SK-N-SH treated with all-trans-retinoic acid at 6 μM for 48 hours (cell line): Measurements from ENCODE around the gene PPARA.

ENCODE experiments used
- ARNTL ChIP-seq: fragments of 450-650 bp; formaldehyde crosslinking; IDR thresholded peaks from 2 replicates; pipeline ENCODE4 v1.5.0; 2020; ENCODE audit warnings: low read depth, mild to moderate bottlenecking, moderate library complexity, borderline replicate concordance
- BACH2 ChIP-seq: fragments of 250-450 bp; sonication (Bioruptor Pico); IDR thresholded peaks from 2 replicates; pipeline ENCODE4 v1.9.0; 2021; ENCODE audit warnings: mild to moderate bottlenecking, borderline replicate concordance
- CSDC2 ChIP-seq: fragments of 250-450 bp; sonication (Bioruptor Pico); IDR thresholded peaks from 2 replicates; pipeline ENCODE4 v1.5.0; 2020; ENCODE audit warnings: mild to moderate bottlenecking, moderate library complexity
- ESRRG ChIP-seq: fragments of 250-450 bp; sonication (Bioruptor Pico); IDR thresholded peaks from 2 replicates; pipeline ENCODE4 v1.6.1; 2021; ENCODE audit warnings: mild to moderate bottlenecking
- GLIS3 ChIP-seq: fragments of 250-450 bp; sonication (Bioruptor Pico); IDR thresholded peaks from 2 replicates; pipeline ENCODE4 v1.5.0; 2020; ENCODE audit warnings: mild to moderate bottlenecking, moderate library complexity
- PPARA ChIP-seq: fragments of 250-450 bp; sonication (Bioruptor Pico); IDR thresholded peaks from 2 replicates; pipeline ENCODE4 v1.5.0; 2020; ENCODE audit warnings: mild to moderate bottlenecking, borderline replicate concordance
- RARB ChIP-seq: fragments of 250-450 bp; sonication (Bioruptor Pico); IDR thresholded peaks from 2 replicates; pipeline ENCODE4 v1.8.0; 2021; ENCODE audit warnings: mild to moderate bottlenecking, moderate library complexity
- TCF4 ChIP-seq: fragments of 250-450 bp; sonication (Bioruptor Pico); IDR thresholded peaks from 2 replicates; pipeline ENCODE4 v1.8.0; 2021; ENCODE audit warnings: mild to moderate bottlenecking, moderate library complexity, borderline replicate concordance
- TOX ChIP-seq: fragments of 250-450 bp; sonication (Bioruptor Pico); IDR thresholded peaks from 2 replicates; pipeline ENCODE4 v1.8.0; 2021; ENCODE audit warnings: mild to moderate bottlenecking, moderate library complexity, borderline replicate concordance
- ZC3H10 ChIP-seq: fragments of 250-450 bp; sonication (Bioruptor Pico); IDR thresholded peaks from 2 replicates; pipeline ENCODE4 v1.5.1; 2021; ENCODE audit warnings: mild to moderate bottlenecking, moderate library complexity
- ZFP3 ChIP-seq: fragments of 250-450 bp; sonication (Bioruptor Pico); IDR thresholded peaks from 2 replicates; pipeline ENCODE4 v1.5.0; 2020; ENCODE audit warnings: mild to moderate bottlenecking, moderate library complexity
- ZFP30 ChIP-seq: fragments of 450-650 bp; formaldehyde crosslinking; IDR thresholded peaks from 2 replicates; pipeline ENCODE4 v1.5.0; 2022; ENCODE audit warnings: mild to moderate bottlenecking, moderate library complexity
- ZNF8 ChIP-seq: fragments of 450-650 bp; formaldehyde crosslinking; IDR thresholded peaks from 2 replicates; pipeline ENCODE4 v1.5.0; 2020; ENCODE audit warnings: mild to moderate bottlenecking, moderate library complexity
- TF ChIP-seq, protein P1 (sequence below): fragments of 250-450 bp; sonication (Bioruptor Pico); IDR thresholded peaks from 2 replicates; pipeline ENCODE4 v1.8.0; 2020; ENCODE audit warnings: mild to moderate bottlenecking, moderate library complexity, borderline replicate concordance

DNA sequence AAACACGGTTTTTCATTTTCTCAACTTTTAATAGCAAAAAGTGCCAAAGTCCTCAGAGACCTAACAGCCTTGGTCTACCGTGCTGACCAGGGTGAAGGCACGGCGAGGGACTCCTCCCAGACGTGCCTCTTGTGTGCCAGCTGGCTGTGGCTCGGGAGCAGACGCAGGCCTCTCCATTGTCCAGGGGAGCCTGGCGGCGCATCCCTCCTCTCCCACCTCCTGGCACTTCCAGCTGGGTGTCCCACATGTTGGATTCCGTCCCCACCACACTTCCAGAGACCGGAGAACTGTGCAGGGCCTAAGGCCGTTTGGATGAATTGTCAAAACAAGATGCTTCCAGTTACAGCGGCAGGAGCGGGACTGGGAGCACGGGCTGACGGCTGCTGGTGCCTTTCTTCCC, 88.2 kb downstream of the PPARA start:
- no peak for TF ChIP-seq ZFP30 (CRISPR knock-in tag)
- TF ChIP-seq GLIS3, result no peak
- no peak for TF ChIP-seq ZNF8 (CRISPR knock-in tag)
- TF ChIP-seq TCF4 (CRISPR knock-in tag), result no peak
- TF ChIP-seq ESRRG (CRISPR knock-in tag), result no peak
- no peak for TF ChIP-seq ZC3H10 (CRISPR knock-in tag)
- no peak for TF ChIP-seq RARB
- no peak for TF ChIP-seq ZFP3 (CRISPR knock-in tag)
- TF ChIP-seq ARNTL (CRISPR knock-in tag), result no peak
- TF ChIP-seq, protein P1, sequence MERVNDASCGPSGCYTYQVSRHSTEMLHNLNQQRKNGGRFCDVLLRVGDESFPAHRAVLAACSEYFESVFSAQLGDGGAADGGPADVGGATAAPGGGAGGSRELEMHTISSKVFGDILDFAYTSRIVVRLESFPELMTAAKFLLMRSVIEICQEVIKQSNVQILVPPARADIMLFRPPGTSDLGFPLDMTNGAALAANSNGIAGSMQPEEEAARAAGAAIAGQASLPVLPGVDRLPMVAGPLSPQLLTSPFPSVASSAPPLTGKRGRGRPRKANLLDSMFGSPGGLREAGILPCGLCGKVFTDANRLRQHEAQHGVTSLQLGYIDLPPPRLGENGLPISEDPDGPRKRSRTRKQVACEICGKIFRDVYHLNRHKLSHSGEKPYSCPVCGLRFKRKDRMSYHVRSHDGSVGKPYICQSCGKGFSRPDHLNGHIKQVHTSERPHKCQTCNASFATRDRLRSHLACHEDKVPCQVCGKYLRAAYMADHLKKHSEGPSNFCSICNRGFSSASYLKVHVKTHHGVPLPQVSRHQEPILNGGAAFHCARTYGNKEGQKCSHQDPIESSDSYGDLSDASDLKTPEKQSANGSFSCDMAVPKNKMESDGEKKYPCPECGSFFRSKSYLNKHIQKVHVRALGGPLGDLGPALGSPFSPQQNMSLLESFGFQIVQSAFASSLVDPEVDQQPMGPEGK (CRISPR knock-in tag), result no peak
- no peak for TF ChIP-seq BACH2 (CRISPR knock-in tag)
- TF ChIP-seq PPARA (CRISPR knock-in tag), result no peak
- TF ChIP-seq CSDC2 (CRISPR knock-in tag), result no peak
- no peak for TF ChIP-seq TOX (CRISPR knock-in tag)
